ENCODE results near the gene TIMP1.

The TIMP1 gene

DNA sequence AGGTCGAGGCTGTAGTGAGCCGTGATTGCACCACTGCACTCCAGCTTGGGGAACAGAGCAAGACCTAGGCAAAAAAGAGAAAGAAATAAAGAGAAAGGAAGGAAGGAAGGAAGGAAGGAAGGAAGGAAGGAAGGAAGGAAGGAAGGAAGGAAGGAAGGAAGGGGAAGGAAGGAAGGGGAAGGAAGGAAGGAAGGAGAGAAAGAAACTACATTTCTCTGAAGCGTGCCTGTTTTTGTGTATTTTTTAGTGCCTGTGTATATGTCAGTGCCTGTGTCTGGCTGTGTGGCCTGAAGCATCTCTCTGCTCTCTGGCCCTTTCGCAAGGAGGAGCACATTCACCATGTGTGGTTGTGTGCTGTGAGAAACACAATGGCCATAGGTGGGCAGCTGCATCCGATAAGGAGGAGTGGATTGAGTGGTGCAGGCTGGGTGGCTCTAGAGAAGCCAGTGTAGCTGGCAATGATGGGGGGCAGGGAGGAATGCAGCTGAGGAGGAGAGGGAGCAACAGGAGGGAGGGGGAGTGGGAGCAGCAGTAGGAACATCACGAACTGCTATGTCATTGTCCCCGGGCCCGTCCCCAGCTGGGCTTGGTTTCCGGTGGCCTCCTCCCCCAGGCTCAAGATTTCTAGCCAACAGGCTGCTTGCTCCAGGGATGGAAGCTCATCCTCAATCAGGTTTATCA, 26.0 kb downstream of the TIMP1 start:
- peak; percentile 44 for DNase-seq

DNA sequence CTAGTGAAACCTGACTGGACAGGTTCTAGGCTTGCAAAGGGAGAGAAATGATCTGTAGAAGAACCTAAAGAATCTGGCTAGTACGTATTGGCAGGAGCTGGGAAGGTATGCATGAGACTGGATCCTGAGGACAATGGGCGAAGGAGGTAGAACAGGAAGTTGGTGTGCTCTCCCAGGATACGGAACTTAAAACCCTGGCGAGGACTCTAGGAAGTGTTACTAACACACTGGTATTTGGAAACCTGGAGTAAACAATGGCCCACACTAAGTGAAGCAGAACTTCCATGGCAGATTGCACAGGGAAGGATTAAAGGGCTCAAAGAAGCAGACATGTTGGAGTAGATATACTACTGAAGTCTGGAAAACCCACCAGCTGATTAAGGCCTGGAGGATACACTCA, 28.3 kb downstream of the TIMP1 start:
- DNase-seq, result no peak

DNA sequence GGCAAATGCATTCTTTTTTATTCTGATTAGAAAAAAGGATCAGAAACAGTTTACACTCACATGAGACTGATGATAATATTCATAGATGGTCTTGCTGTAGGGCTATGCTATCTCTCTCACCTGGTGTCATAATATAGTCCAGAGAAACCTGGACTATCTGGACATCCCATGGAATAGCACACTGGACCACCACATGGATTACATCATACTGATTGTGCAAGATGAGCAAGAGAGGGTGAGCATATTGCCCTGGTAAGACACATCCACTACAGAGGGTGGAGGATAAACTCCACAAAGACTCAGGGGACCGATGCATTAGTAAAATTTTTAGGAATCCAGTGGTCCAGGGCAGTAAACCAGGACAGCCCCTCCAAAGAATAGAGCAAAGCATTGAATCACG, 29.3 kb downstream of the TIMP1 start:
- DNase-seq, result no peak

DNA sequence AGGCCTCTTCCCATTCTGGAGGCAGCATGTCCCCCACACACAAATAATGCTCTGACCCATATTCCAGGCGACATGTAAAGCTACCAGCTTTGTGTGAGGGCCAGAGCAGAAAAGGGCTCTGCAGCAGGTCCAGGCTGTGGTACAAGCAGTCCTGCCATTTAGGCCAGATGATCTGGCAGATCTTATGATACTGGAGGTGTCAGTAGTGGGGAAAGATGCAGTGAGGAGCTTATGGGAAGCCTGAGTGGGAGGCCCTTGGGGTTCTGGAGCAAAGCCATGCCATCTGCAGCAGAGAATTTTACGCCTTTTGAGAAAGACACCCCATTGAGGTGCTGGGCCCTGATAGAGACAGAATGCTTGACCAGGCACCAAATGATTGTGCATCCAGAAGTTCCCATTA, 29.7 kb downstream of the TIMP1 start:
- peak; percentile 19 for DNase-seq

DNA sequence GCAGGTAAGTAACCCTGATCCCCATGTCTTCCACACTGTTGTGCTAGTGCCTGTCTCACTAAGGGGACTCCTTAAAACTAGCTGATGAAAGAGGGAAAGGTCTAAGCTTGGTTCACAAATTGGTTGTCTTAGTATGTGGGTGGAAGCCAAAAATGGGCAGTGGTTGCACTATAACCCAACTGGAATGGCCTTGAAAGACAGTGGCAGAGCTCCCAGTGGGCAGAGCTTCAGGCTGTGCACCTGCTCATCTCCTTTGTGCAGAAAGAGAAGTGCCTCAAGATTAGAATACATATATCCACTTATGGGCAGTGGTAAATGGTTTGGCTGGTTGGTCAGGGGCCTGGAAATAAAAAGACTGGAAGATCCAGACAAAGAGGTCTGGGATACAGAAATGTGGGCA, 30.2 kb downstream of the TIMP1 start:
- DNase-seq, result peak; percentile 13

DNA sequence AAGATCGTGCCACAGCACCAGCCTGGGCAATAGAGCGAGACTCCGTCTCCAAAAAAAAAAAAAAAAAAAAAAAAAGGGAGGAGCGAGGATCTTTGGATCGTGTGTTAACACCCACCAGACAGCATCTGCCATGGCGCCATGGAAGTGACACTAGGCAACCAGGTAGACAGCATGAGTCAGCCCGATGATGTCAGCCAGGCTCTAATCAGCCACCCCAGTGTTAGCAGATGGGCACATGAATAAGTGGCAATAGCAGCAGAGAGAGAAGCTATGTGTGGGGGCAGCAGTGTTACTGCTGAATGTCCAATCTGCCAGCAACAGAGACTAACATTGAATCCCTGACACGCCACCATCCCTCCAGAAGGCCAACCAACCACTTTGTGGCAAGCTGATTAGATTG, 30.8 kb downstream of the TIMP1 start:
- DNase-seq, result peak; percentile 26

DNA sequence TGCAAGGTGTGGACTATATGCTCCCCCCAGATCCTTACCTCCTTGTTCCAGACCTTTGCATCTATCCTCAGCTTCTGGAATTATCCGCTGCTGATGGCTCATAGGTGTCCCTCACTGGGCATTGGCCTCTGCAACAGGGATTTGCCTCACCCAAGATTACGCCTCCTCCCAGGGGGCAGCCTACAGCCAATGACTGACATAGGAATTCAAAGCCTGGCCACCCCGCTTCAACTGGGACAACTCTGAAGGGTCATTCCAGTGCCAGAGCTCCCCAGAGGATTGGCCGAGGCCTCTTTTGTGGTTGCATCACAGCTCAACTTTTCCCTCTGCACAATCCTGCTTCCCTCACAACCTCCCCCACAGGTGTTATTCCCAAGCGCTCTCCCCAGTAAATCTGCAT, 32.4 kb downstream of the TIMP1 start:
- DNase-seq, result peak; percentile 24

DNA sequence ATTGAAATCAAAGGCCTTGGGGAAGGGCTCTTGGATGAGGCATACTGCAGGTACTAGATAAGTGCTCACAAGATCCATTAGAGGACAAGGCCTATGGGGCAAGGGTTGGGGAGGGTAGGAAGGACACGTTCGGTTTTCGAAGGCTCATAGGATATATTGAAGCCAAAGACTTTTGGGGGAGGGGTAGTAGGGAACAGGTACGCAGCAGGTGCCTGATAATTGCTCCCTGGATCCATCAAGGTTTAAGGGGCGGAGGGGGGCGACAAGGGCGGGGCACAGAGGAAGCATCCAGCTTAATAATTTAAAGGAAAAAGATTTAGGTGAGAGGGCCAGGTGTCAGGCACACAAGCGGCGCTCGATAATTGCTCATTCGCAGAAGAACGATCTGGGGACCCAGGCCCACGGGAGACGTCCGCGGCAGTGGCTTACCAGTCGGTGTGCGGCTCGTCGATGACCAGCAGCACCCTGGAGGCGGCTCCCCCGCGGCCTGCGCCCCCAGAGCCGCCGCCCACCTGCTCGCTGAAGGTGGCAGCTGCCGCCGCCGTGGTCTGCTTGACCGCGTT, 36.8 kb downstream of the TIMP1 start:
- no peak for DNase-seq

DNA sequence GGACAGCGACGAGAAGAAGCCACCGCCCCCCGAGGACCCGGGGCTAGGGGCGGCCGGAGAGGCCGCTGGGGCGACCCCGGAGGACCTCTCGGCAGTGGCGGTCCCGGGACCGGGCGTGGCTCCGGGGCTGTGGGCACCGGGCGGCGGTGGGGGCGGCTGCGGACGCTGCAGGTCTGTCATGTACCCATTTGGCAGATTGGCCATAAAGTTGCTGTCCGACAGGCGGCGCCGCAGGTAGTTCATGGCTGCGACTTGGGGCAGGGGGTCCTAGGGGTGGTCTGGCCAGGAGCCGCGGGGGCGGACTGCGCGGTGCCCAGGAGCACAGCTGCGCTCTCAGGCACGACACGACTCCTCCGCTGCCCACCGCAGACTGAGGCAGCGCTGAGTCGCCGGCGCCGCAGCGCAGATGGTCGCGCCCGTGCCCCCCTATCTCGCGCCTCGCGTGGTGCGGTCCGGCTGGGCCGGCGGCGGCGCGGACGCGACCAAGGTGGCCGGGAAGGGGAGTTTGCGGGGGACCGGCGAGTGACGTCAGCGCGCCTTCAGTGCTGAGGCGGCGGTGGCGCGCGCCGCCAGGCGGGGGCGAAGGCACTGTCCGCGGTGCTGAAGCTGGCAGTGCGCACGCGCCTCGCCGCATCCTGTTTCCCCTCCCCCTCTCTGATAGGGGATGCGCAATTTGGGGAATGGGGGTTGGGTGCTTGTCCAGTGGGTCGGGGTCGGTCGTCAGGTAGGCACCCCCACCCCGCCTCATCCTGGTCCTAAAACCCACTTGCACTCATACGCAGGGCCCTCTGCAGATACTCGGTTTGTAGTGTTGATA, 37.5 kb downstream of the TIMP1 start, which contains the start of gene SYN1:
Gene SYN1, minus strand, starts transcription at position 372 of the 817 bp plus-strand sequence. Its CDS starts 129 bp downstream, at position 243.
- DNase-seq, result peak; percentile 88

DNA sequence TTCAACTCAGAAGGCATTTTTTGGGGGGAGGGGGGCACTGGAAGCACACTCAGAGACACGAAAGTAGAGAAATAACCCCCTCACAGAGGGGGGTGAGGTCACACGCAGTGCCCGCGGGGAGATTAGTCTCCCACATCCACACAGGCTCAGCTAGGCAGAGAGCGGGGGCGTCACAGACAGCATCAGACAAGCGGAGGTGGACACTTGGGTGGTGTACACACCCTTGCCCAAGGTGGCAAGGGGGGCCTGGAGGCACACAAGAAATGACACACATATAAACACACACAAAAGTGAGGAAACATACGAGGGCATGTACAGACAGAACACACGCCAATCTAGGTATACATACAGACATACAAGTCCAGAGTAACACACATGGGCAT, 38.1 kb downstream of the TIMP1 start:
- DNase-seq, result no peak

DNA sequence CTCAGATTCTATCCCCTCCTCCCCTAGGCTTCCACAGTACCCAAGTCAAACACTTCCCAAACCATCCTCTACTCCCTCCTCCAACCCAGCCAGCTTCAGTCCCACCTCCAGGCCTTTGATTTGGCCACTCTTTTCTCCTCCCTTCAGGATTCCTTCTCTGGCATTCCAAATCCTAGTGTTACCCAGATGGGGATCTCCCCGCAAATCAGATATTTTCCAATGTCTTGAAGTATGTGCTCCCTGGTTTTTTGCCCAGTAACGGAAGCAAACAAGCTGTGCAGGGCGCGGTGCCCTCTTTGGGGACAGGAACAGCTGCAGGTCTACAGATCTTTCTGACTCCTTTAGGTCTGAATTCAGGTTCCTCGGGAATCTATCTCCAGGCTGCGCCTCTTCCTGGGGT, 39.6 kb downstream of the TIMP1 start:
- peak; percentile 26 for DNase-seq

DNA sequence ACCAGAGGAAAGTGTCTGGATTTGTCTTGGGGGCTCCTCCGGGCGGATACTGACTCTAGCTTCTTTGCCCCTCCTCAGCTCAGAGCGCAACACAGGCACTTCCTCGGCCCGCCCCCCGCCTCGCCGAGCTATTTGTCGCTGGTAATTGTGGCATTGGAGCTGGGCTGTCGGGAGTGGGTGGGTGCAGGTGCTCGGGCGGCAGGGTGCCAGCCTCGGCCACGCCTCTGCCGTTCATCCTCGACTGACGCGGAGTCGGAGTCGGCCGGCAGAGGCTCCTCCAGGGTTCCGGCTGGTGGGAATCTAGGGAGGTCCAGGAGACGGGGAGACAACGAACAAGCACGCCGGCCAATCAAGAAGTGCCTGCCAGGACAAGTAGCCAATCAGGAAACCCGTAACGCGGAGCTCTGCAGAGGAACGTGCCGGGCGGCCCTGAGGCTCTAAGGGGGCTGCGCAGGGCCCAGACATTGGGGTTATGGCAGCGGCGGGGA, 41.3 kb downstream of the TIMP1 start:
- peak; percentile 68 for DNase-seq

DNA sequence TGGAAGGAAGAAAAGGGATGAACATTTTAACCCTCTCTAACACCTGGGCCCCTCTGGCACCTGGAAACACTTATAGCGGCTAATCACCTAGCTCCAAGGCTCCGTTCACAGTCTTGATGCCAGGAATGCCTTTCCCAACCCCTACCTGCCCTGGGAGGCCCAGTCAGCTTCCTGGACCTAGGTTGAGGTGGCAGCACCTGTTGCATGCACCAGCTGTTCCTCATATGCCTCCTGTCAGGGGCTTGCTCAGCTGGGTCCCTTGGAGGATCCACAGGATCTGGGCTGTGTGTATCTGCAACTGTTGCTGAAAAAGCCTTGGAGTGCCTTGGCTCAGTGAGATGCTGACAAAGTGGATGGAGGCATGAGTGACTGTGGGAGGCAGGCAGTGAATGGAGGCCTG, 43.1 kb downstream of the TIMP1 start:
- no peak for DNase-seq

DNA sequence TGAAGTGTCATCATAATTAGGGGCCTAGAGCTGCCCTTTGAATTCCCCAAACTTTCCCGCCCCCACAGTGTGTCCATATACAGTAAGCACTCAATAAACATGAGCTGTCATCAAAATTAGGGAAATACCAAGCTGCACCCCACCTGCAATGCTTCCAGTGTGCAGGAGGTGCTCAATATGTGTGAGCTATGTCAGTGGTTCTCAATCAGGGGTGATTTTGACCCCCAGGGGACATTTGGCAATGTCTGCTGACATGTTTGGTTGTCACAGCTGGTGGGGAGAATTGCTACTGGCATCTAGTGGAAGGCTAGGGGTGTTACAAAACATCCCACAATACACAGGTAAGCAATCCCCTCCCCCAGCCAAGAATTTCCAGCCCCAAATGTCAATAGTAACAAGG, 46.7 kb downstream of the TIMP1 start:
- DNase-seq, result no peak

DNA sequence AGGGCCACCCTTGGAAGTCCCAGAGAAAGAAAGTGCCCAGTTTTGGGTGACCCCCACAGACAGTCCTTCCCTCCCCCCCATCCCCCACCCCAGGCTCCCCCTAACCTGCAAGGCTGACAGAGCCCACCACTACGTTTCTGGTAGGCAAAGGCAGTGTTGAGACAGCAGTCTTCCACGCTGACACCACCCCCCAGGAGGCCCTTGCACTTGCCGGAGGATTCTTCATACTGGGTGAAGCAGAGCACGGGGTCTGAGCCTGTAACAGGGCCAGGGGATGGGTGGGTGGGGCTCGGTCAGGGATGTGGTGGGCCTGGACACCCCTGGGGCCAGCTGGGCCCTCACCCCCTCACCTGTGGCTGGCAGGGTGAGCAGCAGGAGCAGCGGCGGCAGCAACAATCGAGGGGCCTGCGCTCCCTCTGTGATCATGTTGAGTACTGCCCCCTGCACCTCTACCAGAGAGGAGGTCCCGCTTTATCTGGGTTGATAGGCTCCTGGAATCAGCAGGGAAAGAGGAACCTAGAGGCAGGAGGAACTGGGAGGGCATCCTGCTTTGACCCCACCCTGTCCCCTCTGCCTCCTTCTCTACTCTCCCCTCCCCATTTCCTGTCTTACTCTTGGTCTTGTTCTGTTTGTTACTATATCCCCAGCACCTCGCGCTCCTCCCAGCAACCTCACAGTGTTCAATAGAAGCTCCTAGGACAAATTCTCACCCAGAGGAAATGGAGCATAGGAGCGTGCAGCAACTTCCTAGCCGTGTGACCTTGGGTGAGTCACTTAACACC, 47.4 kb downstream of the TIMP1 start, which contains the start of gene CFP:
Gene CFP, minus strand, starts transcription at position 512 of the 782 bp plus-strand sequence. Its CDS starts 86 bp downstream, at position 426.
- DNase-seq, result no peak

DNA sequence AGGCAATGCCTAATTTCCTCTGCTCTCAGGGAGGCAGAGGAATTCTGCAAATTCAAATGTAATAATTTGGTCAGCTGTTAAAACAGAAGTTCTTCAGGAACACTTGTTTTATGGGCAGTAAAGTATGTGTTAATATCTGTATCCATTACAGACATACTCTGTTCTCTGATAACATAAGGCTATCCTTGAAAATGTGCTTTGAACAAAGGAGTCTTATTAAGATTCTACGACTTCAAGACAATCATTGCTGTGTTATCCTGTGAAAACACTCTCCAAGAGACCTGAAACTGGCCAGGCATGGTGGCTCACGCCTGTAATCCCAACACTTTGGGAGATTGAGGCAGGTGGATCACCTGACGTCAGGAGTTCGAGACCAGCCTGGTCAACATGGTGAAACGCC, 49.4 kb downstream of the TIMP1 start:
- no peak for DNase-seq

DNA sequence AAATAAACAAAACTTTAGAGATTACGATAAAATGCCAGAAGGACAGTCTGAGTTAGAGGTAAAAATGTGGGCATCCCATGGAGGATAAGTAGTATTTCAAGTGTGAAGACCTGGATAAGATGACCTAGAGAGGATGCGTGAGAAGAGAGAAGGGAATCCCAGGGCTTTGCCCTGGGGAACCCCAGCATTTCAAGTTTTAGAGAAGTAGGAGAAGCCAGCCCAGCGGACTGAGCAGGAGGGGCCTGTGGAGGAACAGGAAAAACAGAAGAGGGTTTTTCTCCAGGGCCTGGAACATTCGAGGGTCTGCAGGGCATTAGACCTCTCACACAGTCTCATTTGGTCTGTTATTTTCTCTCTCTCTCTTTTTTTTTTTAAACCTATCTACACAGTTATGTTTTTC, 50.4 kb downstream of the TIMP1 start:
- DNase-seq, result no peak

DNA sequence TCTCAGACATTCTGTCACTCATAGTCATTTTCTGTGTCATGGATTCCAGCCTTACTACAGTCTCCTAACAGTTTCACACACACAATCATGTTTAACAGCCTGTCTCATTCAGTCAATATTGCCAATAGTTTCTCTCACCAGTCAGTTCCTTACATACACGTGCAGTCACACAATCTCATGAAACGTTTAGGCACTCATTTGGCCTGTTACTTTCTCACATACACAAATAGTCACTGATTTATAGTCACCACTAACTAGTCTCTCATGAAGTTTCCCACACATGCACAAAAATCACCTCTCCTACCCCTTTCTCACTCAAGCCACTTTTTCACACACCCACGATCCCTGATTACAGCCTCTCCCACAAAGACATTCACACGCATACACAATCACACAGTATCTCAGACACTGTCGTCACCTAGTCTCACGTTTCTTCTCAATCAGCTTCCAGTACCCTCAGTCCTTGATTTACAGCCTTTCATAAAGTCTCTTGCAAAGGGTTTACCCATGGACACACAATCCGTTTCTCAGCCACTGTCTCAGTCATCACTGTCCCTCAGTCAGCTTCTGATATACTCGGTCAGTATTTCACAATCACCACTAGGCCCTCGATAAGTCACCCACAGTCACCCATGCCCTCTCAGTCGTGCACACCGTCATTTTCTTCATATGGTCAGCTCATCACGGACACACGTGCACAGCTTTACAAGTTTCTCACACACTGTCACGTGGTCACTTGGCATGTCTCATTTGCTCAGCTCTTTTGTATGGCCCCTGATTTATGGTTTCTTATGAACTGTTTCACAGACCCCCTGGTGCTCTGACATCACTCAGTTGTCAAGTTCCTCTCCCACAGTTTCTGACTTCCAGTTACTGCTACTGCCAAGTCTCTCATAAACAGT, 51.7 kb downstream of the TIMP1 start:
- no peak for DNase-seq

DNA sequence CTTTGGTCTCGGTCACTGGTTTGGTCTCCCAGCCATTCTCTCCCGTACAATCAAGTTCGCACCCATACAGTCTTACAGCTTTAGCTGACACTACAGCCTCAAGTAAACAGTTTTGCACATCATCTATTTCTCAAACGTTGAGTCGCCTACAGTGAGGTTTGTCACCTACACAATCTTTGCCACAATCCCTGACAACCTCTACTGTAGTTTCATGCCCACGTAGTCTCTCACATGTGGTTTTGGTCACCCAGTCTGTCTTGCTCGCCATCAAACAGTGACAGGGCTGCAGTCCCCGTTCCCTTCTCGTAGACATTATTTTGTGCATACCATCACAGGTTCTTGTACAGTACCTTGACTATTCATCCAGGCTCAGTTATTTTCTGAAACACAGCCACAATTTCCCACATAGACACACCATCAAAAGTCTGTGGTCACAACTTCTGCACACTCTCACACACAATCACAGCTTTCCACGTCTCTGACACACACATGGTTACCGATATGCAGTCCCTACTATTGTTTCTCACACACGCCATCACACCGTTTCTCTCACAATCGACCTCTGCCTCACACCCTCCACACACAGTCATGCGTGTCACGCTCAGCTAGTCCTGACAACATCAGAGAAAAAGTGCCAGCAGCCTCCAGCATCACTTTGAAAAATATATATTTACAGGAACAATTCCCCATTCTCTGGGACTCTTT, 52.8 kb downstream of the TIMP1 start:
- DNase-seq, result no peak

Data from activated CD8-positive, alpha-beta memory T cell treated with anti-CD3 and anti-CD28 coated beads for 24 hours (primary cell).